Neural cell (in vitro differentiated cells): ENCODE results near the gene ACAP3. TPM values are rescaled to one million over a fixed set of nuclear protein-coding genes. Genes with fewer than 3 reads are reported as not detected.

Experiments
- H2AFZ ChIP-seq: fragments of 200-600, 300-800 bp; sonication (generic), shearing (Covaris generic); 2 replicates; pipeline ENCODE4 v1.6.0; 2014; ENCODE audit warnings: low read depth, mild to moderate bottlenecking, antibody characterized with exemption, low read length, moderate library complexity
- H3F3A ChIP-seq: fragments of 200-600 bp; shearing (Covaris generic); 2 replicates; pipeline ENCODE4 v1.6.1; 2016; ENCODE audit warnings: mild to moderate bottlenecking, moderate library complexity, mixed read lengths, antibody characterized with exemption, low read length; ENCODE audit not compliant: insufficient read depth, poor library complexity, severe bottlenecking
- H3K27ac ChIP-seq: fragments of 200-600, 300-800 bp; sonication (generic), shearing (Covaris generic); 2 replicates; pipeline ENCODE4 v1.5.1; 2014; ENCODE audit warnings: mild to moderate bottlenecking, low read length, moderate library complexity
- H3K27me3 ChIP-seq: fragments of 300-800, 200-600 bp; sonication (generic), shearing (Covaris generic); 2 replicates; pipeline ENCODE4 v1.6.0; 2014; ENCODE audit warnings: mild to moderate bottlenecking, low read depth, low read length, moderate library complexity; ENCODE audit not compliant: insufficient read depth
- H3K36me3 ChIP-seq: fragments of 300-800, 200-600 bp; sonication (generic), shearing (Covaris generic); 2 replicates; pipeline ENCODE4 v1.5.1; 2014; ENCODE audit warnings: mild to moderate bottlenecking, antibody characterized with exemption, low read length, moderate library complexity; ENCODE audit not compliant: insufficient read depth
- H3K4me2 ChIP-seq: fragments of 300-800, 200-600 bp; sonication (generic), shearing (Covaris generic); 2 replicates; pipeline ENCODE4 v1.6.0; 2014; ENCODE audit warnings: mild to moderate bottlenecking, low read length
- H3K4me3 ChIP-seq: fragments of 300-800, 200-600 bp; sonication (generic), shearing (Covaris generic); 2 replicates; pipeline ENCODE4 v1.5.1; 2014; ENCODE audit warnings: mild to moderate bottlenecking, low read length, moderate library complexity
- H3K79me2 ChIP-seq: fragments of 200-600 bp; shearing (Covaris generic); replicated peaks from 2 replicates; pipeline ENCODE4 v1.6.0; 2014; ENCODE audit warnings: mild to moderate bottlenecking, low read length, moderate library complexity; ENCODE audit not compliant: insufficient read depth
- H3K9ac ChIP-seq: fragments of 300-800, 200-600 bp; sonication (generic), shearing (Covaris generic); 2 replicates; pipeline ENCODE4 v1.6.1; 2016; ENCODE audit warnings: mild to moderate bottlenecking, low read length, mixed read lengths
- H3K9me2 ChIP-seq: fragments of 200-600 bp; shearing (Covaris generic); 2 replicates; pipeline ENCODE4 v1.6.1; 2016; ENCODE audit warnings: mild to moderate bottlenecking, low read length, mixed read lengths; ENCODE audit not compliant: insufficient read depth
- H3K9me3 ChIP-seq: fragments of 200-600, 300-800 bp; sonication (generic), shearing (Covaris generic); 2 replicates; pipeline ENCODE4 v1.6.1; 2016; ENCODE audit warnings: mild to moderate bottlenecking, mixed run types, low read length, moderate library complexity, mixed read lengths
- H4K20me1 ChIP-seq: fragments of 200-600 bp; shearing (Covaris generic); 2 replicates; pipeline ENCODE4 v1.6.1; 2016; ENCODE audit warnings: mild to moderate bottlenecking, mixed run types; ENCODE audit not compliant: insufficient read depth
- EP300 ChIP-seq: fragments of 450-650 bp; conservative IDR thresholded peaks from 2 replicates; pipeline ENCODE4 v1.6.1; 2014; ENCODE audit warnings: antibody characterized with exemption, mild to moderate bottlenecking, moderate library complexity; ENCODE audit not compliant: poor library complexity, severe bottlenecking
- EZH2 ChIP-seq: fragments of 200-600, 300-800 bp; shearing (Covaris generic), sonication (generic); IDR thresholded peaks from 2 replicates; pipeline ENCODE4 v1.6.1; 2014; ENCODE audit warnings: antibody characterized with exemption, low read length, borderline replicate concordance, mild to moderate bottlenecking; ENCODE audit not compliant: insufficient read depth, poor library complexity, severe bottlenecking
- MXI1 ChIP-seq: fragments of 450-650 bp; conservative IDR thresholded peaks from 2 replicates; pipeline ENCODE4 v1.6.1; 2014; ENCODE audit warnings: antibody characterized with exemption, mild to moderate bottlenecking; ENCODE audit not compliant: poor library complexity, severe bottlenecking
- POLR2AphosphoS5 ChIP-seq: IDR thresholded peaks from 2 replicates; pipeline ENCODE4 v1.6.1; 2012
- RAD21 ChIP-seq: fragments of 450-650 bp; conservative IDR thresholded peaks from 2 replicates; pipeline ENCODE4 v1.6.1; 2014; ENCODE audit warnings: antibody characterized with exemption, mild to moderate bottlenecking, moderate library complexity
- SMC3 ChIP-seq: fragments of 450-650 bp; conservative IDR thresholded peaks from 2 replicates; pipeline ENCODE4 v1.6.1; 2014; ENCODE audit warnings: antibody characterized with exemption, mild to moderate bottlenecking, moderate library complexity; ENCODE audit not compliant: poor library complexity
- TAF1 ChIP-seq: IDR thresholded peaks from 2 replicates; pipeline ENCODE4 v1.6.1; 2012; ENCODE audit warnings: low read depth
- polyA plus RNA-seq: library from polyadenylated mRNA; depleted of rRNA; stranded (reverse); fragments of >200 nt; gene quantifications from 2 replicates; pipeline ENCODE4 v1.2.3, GENCODE V29; 2014
- TF ChIP-seq, protein P1 (sequence below): fragments of 450-650 bp; IDR thresholded peaks from 2 replicates; pipeline ENCODE4 v1.5.1; 2014; ENCODE audit warnings: antibody characterized with exemption, mild to moderate bottlenecking, moderate library complexity; ENCODE audit not compliant: poor library complexity, severe bottlenecking
- TF ChIP-seq, protein P2 (sequence below): IDR thresholded peaks from 2 replicates; pipeline ENCODE4 v1.6.1; 2012; ENCODE audit warnings: borderline replicate concordance

The ACAP3 gene
- polyA plus RNA-seq, 1 donor from 2014 or later: 186 TPM

GRCh38 chr1:1310109-1310385, 2.3 kb upstream of the ACAP3 start:
- Histone ChIP-seq H3K4me2 (no peak overlapping the region), H3K36me3 (no peaks in the 10 kb centered on the region), H3K9ac (no peak overlapping the region), H3K4me3 (peak overlapping the region; percentile 92), H3K79me2 (peaks cover 24% of the 10 kb centered on the region), H3K27ac (no peak overlapping the region), H3K9me3 (no peaks in the 10 kb centered on the region), H2AFZ (no peak overlapping the region), H3K27me3 (no peaks in the 10 kb centered on the region), H4K20me1 (no peaks in the 10 kb centered on the region), H3F3A (no peaks in the 10 kb centered on the region), H3K9me2 (no peaks in the 10 kb centered on the region)
- TF ChIP-seq SMC3 (no peak), RAD21 (no peak), TAF1 (no peak), EZH2 (no peak), MXI1 (no peak)
- TF ChIP-seq, protein P1, sequence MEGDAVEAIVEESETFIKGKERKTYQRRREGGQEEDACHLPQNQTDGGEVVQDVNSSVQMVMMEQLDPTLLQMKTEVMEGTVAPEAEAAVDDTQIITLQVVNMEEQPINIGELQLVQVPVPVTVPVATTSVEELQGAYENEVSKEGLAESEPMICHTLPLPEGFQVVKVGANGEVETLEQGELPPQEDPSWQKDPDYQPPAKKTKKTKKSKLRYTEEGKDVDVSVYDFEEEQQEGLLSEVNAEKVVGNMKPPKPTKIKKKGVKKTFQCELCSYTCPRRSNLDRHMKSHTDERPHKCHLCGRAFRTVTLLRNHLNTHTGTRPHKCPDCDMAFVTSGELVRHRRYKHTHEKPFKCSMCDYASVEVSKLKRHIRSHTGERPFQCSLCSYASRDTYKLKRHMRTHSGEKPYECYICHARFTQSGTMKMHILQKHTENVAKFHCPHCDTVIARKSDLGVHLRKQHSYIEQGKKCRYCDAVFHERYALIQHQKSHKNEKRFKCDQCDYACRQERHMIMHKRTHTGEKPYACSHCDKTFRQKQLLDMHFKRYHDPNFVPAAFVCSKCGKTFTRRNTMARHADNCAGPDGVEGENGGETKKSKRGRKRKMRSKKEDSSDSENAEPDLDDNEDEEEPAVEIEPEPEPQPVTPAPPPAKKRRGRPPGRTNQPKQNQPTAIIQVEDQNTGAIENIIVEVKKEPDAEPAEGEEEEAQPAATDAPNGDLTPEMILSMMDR: no peak

GRCh38 chr1:1309251-1310108, 1.8 kb upstream of the ACAP3 start:
- peak overlapping the region; percentile 79 for H3K9ac ChIP-seq
- H3K9me3 ChIP-seq: no peaks in the 10 kb centered on the region
- H3K36me3 ChIP-seq: no peaks in the 10 kb centered on the region
- H3K4me3 ChIP-seq: peak overlapping the region; percentile 92
- H3F3A ChIP-seq: no peaks in the 10 kb centered on the region
- H3K79me2 ChIP-seq: peaks cover 30% of the 10 kb centered on the region
- no peaks in the 10 kb centered on the region for H4K20me1 ChIP-seq
- H3K9me2 ChIP-seq: no peaks in the 10 kb centered on the region
- no peak overlapping the region for H2AFZ ChIP-seq
- no peaks in the 10 kb centered on the region for H3K27me3 ChIP-seq
- peak overlapping the region; percentile 30 for H3K4me2 ChIP-seq
- no peak for TF ChIP-seq RAD21
- TF ChIP-seq, protein P2, sequence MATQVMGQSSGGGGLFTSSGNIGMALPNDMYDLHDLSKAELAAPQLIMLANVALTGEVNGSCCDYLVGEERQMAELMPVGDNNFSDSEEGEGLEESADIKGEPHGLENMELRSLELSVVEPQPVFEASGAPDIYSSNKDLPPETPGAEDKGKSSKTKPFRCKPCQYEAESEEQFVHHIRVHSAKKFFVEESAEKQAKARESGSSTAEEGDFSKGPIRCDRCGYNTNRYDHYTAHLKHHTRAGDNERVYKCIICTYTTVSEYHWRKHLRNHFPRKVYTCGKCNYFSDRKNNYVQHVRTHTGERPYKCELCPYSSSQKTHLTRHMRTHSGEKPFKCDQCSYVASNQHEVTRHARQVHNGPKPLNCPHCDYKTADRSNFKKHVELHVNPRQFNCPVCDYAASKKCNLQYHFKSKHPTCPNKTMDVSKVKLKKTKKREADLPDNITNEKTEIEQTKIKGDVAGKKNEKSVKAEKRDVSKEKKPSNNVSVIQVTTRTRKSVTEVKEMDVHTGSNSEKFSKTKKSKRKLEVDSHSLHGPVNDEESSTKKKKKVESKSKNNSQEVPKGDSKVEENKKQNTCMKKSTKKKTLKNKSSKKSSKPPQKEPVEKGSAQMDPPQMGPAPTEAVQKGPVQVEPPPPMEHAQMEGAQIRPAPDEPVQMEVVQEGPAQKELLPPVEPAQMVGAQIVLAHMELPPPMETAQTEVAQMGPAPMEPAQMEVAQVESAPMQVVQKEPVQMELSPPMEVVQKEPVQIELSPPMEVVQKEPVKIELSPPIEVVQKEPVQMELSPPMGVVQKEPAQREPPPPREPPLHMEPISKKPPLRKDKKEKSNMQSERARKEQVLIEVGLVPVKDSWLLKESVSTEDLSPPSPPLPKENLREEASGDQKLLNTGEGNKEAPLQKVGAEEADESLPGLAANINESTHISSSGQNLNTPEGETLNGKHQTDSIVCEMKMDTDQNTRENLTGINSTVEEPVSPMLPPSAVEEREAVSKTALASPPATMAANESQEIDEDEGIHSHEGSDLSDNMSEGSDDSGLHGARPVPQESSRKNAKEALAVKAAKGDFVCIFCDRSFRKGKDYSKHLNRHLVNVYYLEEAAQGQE: no peak
- TF ChIP-seq MXI1: no peak
- no peak overlapping the region for H3K27ac ChIP-seq

- no peaks in the 10 kb centered on the region for H3F3A ChIP-seq
- H3K9ac ChIP-seq: peak overlapping the region; percentile 79
- H3K79me2 ChIP-seq: peaks cover 36% of the 10 kb centered on the region
- peaks cover 2% of the 10 kb centered on the region for H4K20me1 ChIP-seq
- H2AFZ ChIP-seq: no peak overlapping the region
- no peaks in the 10 kb centered on the region for H3K36me3 ChIP-seq
- peak overlapping the region; percentile 92 for H3K4me3 ChIP-seq
- H3K27me3 ChIP-seq: no peaks in the 10 kb centered on the region
- TF ChIP-seq EP300 (no peak), TAF1 (no peak), RAD21 (peak; percentile 14), SMC3 (no peak), POLR2AphosphoS5 (no peak), MXI1 (peak; percentile 91)
- TF ChIP-seq, protein P1: no peak
- H3K27ac ChIP-seq: peak overlapping the region; percentile 66
- no peaks in the 10 kb centered on the region for H3K9me3 ChIP-seq
- peak overlapping the region; percentile 30 for H3K4me2 ChIP-seq
- no peaks in the 10 kb centered on the region for H3K9me2 ChIP-seq
These were observed 1.1 kb upstream of the ACAP3 start for GRCh38 chr1:1308756-1309250.
